HG02970 (cell line): Measurements from ENCODE around the gene OR6S1.
"Not testable (repeated sequence)": the region's sequence is repeated elsewhere in the genome, so short reads cannot be mapped to it uniquely, and the experiment has no call there.

ENCODE experiments used
- ATAC-seq: cut with Tn5 transposase; IDR thresholded peaks from one replicate; pipeline ENCODE4 v1.9.1; 2021; ENCODE audit warnings: mild to moderate bottlenecking, moderate library complexity, moderate number of reproducible peaks; ENCODE audit not compliant: unreplicated experiment, low FRiP score

The OR6S1 gene

DNA sequence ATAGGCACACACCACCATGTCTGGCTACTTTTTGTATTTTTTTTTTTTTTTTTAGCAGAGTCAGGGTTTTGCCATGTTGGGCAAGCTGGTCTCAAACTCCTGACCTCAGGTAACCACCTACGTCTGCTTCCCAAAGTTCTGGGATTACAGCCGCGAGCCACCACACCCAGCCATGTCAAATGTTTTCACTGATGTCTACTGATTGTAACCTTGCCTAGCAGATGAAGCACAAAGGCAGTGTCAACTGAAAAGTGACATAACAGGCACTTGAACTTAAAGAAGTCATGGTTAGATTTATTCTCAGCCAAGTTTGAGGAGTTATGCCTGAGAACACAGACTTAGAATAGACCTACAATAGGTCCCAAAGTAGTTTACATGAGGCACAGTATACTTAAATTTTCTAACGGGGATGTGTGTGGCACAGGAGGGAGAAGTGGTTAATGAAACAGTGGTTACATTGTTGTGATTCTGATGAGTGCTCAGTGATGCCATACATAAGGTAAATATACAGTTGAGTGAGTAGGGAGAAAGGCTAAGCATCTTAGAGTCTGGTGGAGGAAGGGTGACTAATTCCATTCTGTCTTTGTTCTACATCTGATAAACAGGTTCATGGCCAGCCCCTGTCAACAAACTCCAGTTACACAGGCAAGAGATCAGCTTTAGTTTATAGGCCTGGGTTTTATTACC, 30.2 kb upstream of the OR6S1 start:
- no peak for ATAC-seq

DNA sequence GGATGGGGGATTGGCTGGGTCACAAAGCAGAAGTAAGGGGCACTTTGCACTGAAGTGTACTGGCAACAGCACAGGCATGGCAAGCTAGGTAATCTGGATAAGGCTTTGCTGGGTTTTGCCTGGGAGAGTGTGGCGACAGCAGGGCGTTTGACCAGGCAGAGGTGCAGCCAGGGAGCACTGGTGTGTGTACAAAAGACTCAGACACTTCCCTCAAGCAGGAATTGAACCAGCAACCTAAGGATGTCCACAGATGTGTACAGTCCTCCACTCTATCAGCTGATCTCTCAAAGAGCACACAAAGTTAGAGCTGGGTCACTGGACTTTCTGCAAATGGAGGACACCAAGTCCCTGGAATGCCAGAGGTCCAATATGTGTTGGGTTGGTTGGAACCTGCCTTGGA, 27.5 kb upstream of the OR6S1 start:
- ATAC-seq: no peak

DNA sequence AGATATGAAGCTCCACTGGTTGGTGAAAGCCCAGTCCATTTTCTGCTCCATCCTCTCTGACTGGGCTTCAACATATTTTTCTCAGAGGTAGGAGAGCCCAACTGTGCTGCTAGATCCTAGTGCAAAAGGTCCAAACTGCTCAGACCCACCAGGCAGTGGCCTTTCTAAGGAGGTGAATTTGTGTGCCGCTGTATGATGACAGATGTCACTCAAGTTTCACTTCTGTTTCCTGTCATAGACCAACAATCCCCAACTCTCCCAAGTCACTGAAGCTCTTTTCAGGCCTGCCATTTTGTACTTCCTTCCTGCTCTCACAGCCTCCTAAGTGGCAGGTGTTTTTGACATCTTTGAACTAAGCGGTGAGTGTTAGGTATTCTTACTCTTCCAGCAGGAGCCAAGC, 26.5 kb upstream of the OR6S1 start:
- peak; percentile 63 for ATAC-seq

DNA sequence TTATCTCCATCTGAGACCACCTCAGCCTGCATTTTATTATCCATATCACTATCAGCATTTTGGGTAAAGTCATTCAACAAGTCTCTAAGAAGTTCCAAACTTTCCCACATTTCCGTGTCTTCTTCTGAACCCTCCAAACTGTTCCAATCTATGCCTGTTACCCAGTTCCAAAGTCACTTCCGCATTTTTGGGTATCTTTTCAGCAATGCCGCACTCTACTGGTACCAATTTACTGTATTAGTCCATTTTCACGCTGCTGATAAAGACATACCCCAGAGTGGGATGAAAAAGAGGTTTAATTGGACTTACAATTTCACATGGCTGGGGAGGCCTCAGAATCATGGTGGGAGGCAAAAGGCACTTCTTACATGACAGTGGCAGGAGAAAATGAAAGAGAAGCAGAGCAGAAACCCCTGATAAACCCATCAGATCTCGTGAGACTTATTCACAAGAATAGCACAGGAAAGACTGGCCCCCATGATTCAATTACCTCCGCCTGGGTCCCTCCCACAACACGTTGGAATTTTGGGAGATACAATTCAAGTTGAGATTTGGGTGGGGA, 25.0 kb upstream of the OR6S1 start:
- ATAC-seq: not testable (repeated sequence)

DNA sequence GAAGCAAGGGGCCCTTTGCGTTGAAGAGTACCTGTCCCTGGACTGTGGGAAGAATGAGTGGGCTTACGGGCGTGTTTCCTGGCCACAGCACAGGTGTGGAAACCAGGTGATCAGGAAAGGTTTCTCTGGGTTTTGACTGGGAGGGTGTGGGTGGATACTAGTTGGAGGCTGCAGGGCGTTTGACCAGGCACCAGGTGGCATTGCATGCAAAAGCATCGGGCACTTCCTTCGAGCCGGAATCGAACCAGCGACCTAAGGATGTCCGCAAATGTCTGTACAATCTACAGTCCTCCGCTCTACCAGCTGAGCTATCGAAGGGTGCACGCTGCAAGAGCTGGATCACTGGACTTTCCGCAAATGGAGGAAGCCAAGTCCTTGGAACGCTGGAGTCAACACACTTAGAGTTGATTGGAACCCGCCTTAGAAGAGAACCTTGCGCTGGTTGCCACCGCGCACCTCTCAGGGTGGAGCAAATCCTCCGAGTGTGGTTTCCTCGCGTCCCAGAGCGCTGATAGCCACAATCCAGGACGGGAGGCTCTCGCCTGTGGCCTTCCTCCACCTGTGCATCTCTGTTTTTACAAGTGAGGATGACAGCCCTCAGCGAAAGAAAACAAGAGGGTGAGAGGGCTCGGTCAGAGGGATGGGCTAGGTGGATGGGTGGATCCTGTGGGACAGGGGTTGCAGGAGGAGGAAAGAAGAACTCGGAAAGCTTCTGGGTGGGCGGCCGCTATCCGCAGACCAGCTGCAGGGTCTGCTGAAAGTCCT, 21.7 kb upstream of the OR6S1 start:
- peak; percentile 40 for ATAC-seq

DNA sequence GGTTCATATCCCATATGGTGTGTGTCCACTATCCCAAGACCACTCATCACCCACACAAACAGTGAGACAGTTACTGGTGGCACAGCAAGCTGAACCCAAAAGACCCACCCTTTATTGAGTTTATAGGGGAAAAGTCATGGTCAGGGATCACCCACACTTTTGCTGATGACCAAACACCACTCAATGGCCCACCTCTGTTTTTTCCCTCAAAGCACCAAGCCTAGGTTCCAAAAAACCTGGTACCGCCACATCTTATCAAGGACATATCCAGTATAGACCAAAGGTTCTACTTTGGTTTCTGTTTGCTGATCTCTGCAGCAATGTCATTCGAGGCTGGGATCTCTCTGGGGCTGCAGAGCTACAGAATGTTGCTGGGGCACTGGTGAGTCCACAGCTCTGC, 19.7 kb upstream of the OR6S1 start:
- ATAC-seq: no peak

DNA sequence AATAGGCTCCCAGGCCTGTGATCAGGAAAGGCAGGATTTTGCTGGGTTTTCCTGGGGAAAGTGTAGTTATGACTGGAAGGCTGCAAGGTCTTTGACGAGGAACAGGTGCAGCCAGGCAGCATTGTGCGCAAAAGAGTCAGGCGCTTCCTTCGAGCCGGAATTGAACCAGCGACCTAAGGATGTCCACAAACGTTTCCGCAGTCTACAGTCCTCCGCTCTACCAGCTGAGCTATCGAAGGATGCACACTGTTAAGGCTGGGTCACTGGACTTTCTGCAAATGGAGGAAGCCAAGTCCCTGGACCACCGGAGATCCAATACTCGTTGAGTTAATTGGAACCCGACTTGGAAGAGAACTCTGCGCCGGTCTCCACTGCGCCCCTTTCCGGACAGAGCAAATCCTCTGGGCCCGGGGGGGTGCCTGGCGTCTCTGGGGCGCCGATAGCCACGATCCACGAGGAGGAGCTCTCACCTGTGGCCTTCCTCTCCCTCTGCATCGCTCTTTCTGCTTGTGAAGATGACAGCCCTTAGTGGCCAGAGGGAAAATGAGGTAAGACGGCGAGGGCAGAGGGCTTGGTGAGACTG, 18.4 kb upstream of the OR6S1 start:
- ATAC-seq: no peak

DNA sequence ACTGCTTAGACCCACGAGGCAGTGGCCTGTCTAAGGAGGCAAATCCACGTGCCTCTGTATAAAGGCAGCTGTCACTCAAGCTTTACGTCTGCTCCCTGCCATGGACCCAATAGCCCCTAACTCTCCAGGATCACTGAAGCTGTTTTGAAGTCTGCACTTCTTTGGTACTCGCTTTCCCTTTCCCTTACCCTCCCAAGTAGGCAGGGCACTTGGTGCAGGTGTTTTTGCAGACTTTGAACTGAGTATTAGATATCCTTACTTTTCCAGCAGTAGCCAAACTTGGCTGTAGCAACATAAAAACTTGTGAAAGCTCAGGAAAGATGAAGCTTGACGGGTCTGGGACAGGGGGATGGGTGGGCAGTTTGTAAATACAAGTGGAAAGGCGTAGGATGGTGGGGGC, 17.8 kb upstream of the OR6S1 start:
- no peak for ATAC-seq

DNA sequence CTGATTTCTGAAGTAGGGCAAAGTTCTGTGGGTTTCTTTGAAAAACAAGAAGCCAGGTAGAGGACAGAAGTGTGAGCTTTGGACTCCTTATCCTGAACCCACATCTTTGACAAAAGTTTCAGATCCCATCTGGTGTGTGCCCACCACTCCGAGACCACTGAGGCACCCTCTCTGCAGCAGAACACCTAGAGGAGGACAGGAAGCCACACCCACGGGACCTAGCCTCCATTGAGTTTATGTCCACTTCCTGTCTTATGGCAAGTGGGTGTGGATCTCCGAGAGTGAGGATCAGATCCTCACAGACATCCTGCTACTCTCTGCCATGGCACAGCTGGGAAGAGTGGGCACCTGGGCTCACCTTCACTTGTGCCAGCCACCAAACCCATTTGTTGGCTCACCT, 16.8 kb upstream of the OR6S1 start:
- ATAC-seq: no peak

DNA sequence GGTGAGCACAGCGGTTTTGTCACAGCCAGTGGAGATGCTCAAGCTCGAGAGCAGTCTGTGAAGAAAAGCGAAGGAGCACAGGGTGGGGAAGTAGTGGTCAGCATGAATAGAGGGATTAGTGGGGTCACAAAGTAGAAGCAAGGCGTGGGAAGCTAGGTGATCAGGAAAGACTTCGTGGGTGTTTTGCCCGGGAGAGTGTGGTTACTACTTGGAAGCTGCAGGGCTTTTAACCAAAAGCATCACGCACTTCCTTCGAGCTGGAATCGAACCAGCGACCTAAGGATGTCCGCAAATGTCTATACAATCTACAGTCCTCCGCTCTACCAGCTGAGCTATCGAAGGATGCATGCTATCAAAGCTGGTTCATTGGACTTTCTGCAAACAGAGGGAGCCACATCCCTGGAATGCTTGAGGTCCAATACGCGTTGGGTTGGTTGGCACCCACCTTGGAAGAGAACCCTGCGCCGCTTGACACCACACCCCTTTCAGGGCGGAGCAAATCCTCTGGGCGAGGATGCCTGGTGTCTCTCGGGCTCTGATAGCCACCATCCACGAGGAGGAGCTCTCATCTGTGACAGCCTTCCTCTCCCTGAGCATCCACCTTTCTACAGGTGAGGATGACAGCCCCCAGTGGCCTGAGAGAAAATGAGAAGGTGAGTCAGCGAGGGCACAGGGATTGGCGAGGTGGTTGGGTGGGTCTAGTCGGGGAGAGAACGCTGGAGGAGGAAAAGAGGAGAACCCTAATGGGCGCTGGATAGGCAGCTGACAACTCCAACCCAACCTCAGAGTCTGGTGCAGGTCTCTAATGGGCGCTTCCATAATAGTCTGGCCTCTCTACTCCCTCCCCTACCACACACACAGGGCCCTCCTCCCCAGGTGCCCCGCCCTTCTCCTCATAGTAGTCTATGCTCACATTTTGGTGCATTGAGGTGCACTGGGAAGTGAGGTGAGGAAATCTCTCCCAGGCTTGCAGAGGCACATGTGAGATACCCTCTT, 16.0 kb upstream of the OR6S1 start:
- ATAC-seq: no peak

DNA sequence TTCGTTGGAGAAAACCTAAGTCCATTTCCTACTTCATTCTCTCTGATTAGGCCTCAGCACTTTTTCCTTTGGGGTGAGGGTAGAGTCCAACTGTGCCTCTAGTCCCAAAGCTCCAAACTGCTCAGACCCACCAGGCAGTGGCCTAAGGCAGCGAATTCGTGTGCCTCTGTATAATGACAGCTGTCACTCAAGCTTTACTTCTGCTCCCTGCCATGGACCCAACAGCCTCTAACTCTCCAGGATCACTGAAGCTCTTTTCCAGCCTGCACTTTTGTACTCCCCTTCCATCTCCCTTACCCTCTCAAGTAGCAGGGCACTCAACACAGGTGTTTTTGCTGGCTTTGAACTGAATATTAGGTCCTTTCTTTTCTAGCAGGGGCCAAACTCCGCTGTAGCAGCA, 14.8 kb upstream of the OR6S1 start:
- ATAC-seq: no peak

DNA sequence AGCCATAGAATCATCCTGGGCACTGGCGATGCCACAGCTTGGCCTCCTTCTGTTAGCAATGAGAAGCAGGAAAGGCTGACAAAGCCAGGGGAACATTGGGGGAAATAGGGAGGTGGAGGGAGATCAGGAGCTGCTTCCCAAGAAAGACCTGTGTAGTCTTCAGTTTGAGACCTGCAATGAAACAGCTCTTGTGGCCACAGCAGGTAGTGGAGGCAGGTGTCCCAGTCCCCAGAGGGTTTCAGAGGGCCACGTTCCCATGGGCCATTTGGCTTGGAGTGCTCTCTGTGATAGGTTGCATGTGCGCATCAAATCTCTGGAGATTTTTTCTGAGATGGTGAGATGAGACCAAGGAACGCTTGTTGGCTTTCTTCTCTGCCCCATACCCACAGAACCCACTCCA, 14.4 kb upstream of the OR6S1 start:
- ATAC-seq: no peak

DNA sequence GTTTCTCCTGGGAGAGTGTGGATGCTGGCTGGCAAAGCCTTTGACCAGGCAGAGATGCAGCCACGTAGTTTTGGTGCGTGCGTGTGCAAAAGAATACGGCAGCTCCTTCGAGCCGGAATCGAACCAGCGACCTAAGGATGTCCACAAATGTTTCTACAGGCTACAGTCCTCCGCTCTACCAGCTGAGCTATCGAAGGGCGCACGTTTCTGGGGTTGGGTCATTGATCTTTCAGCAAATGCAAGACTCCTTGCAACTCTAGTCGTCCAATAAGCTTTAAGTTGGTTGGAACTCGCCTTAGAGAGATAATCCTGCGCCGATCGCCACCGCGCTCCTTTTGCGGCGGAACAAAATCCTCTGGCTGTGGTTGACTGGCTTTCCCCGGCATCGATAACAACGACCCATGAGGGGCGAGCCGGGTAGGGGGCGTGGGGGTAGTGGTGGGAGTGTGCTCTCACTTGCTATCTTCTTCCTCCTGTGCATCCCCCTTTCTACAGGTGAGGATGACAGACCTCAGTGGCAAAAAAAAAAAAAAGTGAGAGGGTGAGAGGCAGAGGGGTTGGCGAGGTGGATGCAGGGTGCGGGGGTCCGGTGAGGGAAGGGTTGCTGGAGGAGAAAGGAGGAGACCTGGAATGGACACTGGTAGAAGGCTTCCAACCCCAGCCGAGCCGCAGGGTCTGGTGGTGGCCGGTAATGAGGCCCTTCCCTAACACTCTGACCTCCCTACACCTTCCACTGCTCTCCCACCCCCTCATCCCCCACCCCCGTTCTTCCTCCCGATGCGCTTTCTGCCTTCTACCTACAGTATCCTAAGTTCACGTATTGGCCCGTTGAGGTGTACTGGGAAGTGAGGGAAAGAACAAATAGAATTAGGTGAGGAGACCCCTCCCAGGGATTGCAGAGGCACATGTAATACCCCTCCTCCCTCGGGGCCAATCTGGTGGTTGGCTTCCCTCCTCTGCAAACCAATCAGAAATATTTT, 11.8 kb upstream of the OR6S1 start:
- no peak for ATAC-seq

DNA sequence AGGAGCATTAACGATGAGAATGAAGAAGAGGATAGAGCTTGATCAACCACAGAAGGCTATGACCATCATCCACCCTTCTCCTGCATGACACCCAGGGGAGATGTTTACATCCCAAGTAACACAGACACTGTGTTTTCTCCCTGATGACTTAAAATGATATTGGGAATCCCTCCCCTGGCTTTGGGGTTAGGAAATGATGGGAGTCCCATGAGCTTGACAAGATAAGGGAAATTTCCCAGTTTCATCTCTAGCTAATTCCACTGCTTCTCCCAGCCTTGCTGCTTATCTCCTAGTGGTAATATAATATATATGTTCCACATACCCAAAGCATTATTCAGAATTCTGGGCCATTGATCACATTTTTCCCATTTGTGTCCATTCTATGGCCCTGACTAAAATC, 4.0 kb upstream of the OR6S1 start:
- no peak for ATAC-seq

DNA sequence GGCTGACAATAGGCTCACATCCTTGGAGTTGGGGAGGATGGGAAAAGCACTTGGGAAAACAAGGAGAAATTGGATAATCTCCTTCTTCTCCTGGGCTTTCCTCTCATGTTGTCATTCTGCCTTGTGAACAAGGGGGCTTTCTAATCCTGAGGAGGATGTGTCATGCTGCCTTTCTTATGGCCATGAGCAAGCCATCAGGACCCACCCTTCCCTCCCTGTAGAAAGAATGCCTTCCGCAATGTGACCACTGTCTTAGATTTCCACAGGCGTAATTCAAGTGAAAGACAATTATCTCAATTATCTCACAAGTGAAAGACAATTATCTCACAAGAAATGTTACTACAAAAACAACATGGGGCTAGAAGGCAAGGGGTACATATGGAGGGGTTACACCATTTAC, 3.0 kb upstream of the OR6S1 start:
- no peak for ATAC-seq

DNA sequence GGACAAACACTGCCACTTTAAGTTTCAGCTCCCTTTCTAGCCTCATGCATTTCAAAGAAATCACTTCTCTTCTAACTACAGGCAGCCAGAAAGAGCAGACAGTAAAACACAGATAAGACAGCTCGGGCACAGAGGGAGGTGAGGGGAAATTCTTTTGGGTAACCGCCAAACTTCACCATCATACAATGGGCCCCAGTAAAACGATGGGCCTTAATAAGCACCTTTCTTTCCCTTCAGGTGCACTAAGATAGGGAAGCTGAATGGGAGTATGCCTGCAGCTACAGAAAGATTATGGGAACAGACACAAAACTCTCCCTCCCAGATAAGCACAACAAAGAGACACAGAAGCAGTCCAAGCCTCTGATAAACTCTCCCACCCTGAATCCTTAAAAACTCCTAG, 1.3 kb upstream of the OR6S1 start:
- not testable (repeated sequence) for ATAC-seq

DNA sequence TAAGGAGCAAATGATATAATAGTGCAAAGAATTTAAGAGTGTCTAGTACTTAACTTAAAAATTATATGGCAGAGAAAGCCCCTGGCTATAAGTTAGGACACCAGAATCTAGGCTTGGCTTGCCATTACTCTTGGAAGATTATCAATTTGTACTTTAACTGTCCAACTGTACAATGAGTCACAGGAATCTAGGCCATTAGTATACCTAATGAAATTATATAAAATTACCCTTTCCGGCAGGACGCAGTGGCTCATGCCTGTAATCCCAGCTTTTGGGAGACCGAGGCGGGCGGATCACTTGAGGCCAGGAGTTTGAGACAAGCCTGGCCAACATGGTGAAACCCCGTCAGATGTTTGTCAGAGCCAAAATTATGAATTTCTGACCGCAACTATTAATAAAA, 691 bp upstream of the OR6S1 start:
- ATAC-seq: no peak

DNA sequence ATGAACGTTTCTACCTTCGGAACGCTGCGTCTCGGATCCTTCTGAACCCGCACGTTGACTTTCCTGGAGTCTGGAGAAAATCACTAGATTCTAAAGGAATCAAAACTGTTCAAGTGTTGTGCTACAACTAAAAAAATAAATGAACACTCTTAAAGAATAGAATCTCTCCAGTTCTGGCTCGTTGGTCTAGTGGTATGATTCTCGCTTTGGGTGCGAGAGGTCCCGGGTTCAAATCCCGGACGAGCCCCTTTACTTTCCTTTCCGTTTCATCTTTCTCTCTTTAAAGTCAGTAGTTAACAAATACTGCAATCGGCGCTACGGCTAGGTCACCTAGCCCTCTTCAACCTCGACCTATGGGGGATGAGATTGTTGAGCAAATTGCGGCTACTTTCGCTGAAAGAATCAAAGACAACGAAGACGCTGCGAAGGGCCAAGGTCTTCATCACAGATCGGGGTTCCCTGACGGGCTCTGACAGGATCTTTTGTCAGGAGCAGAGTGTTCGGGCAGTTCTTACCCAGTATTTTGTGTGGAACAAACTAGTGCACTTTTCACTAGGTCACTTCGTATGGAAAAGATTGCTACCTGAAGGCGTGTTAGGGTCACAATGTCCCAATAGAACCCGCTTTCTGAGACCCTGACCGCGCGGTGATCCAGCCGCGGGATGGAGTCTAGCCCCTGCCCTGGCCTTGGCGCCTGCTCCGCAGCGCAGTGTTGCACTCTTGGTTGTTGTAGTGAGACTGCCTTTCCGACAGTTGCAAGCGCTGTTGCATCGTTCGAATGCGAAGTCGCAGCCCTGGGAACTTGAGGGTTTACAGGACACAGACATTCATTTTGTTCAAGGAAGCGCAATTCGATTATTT, 8.4 kb downstream of the OR6S1 start:
- peak; percentile 61 for ATAC-seq
